NCI-H82 treated with DMSO at 0.1 percent for 48 hours (cell line): ENCODE measurements around the gene FKBP1A.
"Not testable (repeated sequence)": the region's sequence is repeated elsewhere in the genome, so short reads cannot be mapped to it uniquely, and the experiment has no call there.

Experiments used
- DNase-seq: peaks from one replicate; lab custom pipeline; 2025; ENCODE audit not compliant: unreplicated experiment; lab: John Stamatoyannopoulos, UW

FKBP1A gene

GRCh38 chr20:1368448-1369199 is 24.2 kb downstream of the FKBP1A start:
- no peak for DNase-seq

- DNase-seq, result no peak
These were observed 25.4 kb downstream of the FKBP1A start for GRCh38 chr20:1367479-1367878.

GRCh38 chr20:1364106-1364505 is 28.7 kb downstream of the FKBP1A start:
- no peak for DNase-seq

GRCh38 chr20:1363522-1363921 is 29.3 kb downstream of the FKBP1A start:
- no peak for DNase-seq

- DNase-seq, result no peak
These were observed 30.4 kb downstream of the FKBP1A start for GRCh38 chr20:1362484-1362883.

- no peak for DNase-seq
These were observed 32.6 kb downstream of the FKBP1A start for GRCh38 chr20:1360094-1360846.

GRCh38 chr20:1357921-1358671 is 34.8 kb downstream of the FKBP1A start:
- DNase-seq, result no peak

GRCh38 chr20:1353956-1354355 is 38.9 kb downstream of the FKBP1A start:
- DNase-seq, result no peak

GRCh38 chr20:1346315-1346969 is 46.4 kb downstream of the FKBP1A start:
- no peak for DNase-seq

GRCh38 chr20:1345756-1346093 is 47.1 kb downstream of the FKBP1A start:
- DNase-seq, result no peak

- no peak for DNase-seq
These were observed 47.7 kb downstream of the FKBP1A start for GRCh38 chr20:1345030-1345755.

- DNase-seq, result not testable (repeated sequence)
These were observed 49.3 kb downstream of the FKBP1A start for GRCh38 chr20:1343446-1344124.

- DNase-seq, result no peak
These were observed 51.1 kb downstream of the FKBP1A start for GRCh38 chr20:1341561-1342265.

- DNase-seq, result no peak
These were observed 54.1 kb downstream of the FKBP1A start for GRCh38 chr20:1338801-1339200.

- DNase-seq, result no peak
These were observed 54.8 kb downstream of the FKBP1A start for GRCh38 chr20:1338096-1338495.

- no peak for DNase-seq
These were observed 55.4 kb downstream of the FKBP1A start for GRCh38 chr20:1337441-1337840.

- no peak for DNase-seq
These were observed 56.0 kb downstream of the FKBP1A start for GRCh38 chr20:1336699-1337367.

GRCh38 chr20:1335961-1336698 is 56.7 kb downstream of the FKBP1A start:
- no peak for DNase-seq
